GM21367 (cell line): ENCODE measurements around the gene CACNG8.
"Not testable (repeated sequence)": the region's sequence is repeated elsewhere in the genome, so short reads cannot be mapped to it uniquely, and the experiment has no call there.

ENCODE experiments used
- ATAC-seq: cut with Tn5 transposase; IDR thresholded peaks from one replicate; pipeline ENCODE4 v1.9.1; 2021; ENCODE audit not compliant: unreplicated experiment

The CACNG8 gene

GRCh38 chr19:53962887-53963431 lies at the start of gene CACNG8:
Gene CACNG8, plus strand, starts transcription at chr19:53962937.
- ATAC-seq, result no peak

- no peak for ATAC-seq
These were observed 47.7 kb upstream of the CACNG8 start for GRCh38 chr19:53915000-53915399.

- ATAC-seq, result no peak
These were observed 46.7 kb upstream of the CACNG8 start for GRCh38 chr19:53916004-53916403.

GRCh38 chr19:53917356-53917755 lies 45.4 kb upstream of the CACNG8 start:
- no peak for ATAC-seq

GRCh38 chr19:53927739-53928138 lies 35.0 kb upstream of the CACNG8 start:
- ATAC-seq, result no peak

- ATAC-seq, result no peak
These were observed 26.7 kb upstream of the CACNG8 start for GRCh38 chr19:53936029-53936428.

GRCh38 chr19:53942001-53942786 lies 20.5 kb upstream of the CACNG8 start:
- ATAC-seq, result no peak

GRCh38 chr19:53944416-53944815 lies 18.3 kb upstream of the CACNG8 start:
- ATAC-seq, result no peak

GRCh38 chr19:53944933-53945332 lies 17.8 kb upstream of the CACNG8 start:
- no peak for ATAC-seq

- no peak for ATAC-seq
These were observed 17.3 kb upstream of the CACNG8 start for GRCh38 chr19:53945441-53945840.

- ATAC-seq, result no peak
These were observed 16.7 kb upstream of the CACNG8 start for GRCh38 chr19:53945998-53946397.

GRCh38 chr19:53947624-53948023 lies 15.1 kb upstream of the CACNG8 start:
- ATAC-seq, result no peak

- ATAC-seq, result not testable (repeated sequence)
These were observed 14.1 kb upstream of the CACNG8 start for GRCh38 chr19:53948611-53949010.

GRCh38 chr19:53951436-53951835 lies 11.3 kb upstream of the CACNG8 start:
- no peak for ATAC-seq

GRCh38 chr19:53951947-53952346 lies 10.8 kb upstream of the CACNG8 start:
- no peak for ATAC-seq

GRCh38 chr19:53953383-53953782 lies 9.4 kb upstream of the CACNG8 start:
- no peak for ATAC-seq

GRCh38 chr19:53957448-53958167 lies 5.1 kb upstream of the CACNG8 start:
- ATAC-seq, result no peak

GRCh38 chr19:53958168-53958571 lies 4.6 kb upstream of the CACNG8 start:
- no peak for ATAC-seq

GRCh38 chr19:53958823-53959757 lies 3.6 kb upstream of the CACNG8 start:
- ATAC-seq, result no peak

GRCh38 chr19:53960187-53960586 lies 2.5 kb upstream of the CACNG8 start:
- ATAC-seq, result no peak

- no peak for ATAC-seq
These were observed 1.9 kb upstream of the CACNG8 start for GRCh38 chr19:53960886-53961285.
